CD4-positive, alpha-beta T cell treated with Interleukin-15 for 1 hour (primary cell): ENCODE measurements around the gene MROH2A.

Experiments used
- DNase-seq: peaks from one replicate; pipeline ENCODE4 v3.0.0-alpha.2; 2020

MROH2A gene

DNA sequence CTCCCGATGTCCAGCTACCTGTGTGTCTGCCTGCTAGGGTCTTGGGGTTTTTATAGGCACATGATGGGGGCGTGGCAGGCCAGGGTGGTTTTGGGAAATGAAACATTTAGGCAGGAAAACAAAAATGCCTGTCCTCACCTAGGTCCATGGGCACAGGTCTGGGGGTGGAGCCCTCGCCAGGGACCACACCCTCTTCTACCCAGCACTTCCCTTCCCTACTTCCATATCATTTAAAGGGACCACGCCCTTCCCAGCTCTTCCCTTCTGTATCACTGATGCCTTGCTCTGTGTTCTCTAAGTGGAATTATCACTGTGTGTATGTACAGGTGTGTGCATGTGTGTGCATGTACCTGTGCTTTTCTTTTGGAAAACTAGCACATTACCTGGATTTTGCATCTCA lies 11.7 kb upstream of the MROH2A start:
- DNase-seq, result no peak

- no peak for DNase-seq
These were observed 10.1 kb upstream of the MROH2A start for GRCh38 chr2:233768076-233768475.

DNA sequence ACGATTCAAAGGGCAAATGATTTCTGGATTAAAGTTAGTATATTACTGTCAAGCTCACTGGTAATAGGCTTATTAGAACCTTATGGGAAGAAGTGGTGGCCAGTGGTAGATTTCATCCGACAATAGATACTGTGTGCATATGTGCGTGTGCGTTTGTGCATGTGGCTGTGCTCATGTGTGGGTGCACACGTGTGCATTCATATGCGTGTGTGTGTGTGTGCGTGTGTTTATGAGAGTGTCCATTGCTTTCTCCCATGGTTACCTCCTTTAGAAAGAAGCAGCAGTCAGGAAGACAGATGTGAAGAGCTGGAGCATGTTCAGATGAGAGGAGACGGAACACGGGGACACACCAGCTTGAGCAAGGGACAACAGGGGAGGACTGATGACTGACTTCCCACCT lies 8.9 kb upstream of the MROH2A start:
- no peak for DNase-seq

DNA sequence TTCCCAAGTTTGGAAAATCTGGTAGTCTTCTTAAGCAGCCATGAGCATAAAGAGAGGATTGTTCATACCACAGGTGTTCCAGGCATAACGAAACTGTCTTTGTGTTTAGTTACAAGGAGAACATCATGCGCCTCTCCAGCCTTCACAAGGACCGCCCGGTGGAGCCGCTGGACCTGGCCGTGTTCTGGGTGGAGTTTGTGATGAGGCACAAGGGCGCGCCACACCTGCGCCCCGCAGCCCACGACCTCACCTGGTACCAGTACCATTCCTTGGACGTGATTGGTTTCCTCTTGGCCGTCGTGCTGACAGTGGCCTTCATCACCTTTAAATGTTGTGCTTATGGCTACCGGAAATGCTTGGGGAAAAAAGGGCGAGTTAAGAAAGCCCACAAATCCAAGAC lies 6.0 kb upstream of the MROH2A start:
- DNase-seq, result no peak

GRCh38 chr2:233772583-233772982 lies 5.5 kb upstream of the MROH2A start:
- no peak for DNase-seq

DNA sequence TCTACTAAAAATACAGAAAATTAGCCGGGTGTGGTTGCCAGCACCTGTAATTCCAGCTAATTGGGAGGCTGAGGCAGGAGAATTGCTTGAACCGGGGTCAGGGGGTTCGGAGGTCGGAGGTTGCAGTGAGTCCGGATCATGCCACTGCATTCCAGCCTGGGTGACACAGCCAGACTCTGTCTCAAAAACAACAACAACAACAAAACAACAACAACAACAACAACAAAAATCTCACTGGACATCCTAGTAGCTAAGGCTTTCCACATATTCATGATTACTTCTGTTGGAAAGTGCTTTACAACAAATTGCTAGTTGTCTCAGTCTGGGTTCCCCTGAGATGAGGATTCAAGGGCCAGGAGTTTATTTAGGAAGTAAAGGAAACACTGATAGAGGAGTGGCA lies 4.3 kb upstream of the MROH2A start:
- no peak for DNase-seq

DNA sequence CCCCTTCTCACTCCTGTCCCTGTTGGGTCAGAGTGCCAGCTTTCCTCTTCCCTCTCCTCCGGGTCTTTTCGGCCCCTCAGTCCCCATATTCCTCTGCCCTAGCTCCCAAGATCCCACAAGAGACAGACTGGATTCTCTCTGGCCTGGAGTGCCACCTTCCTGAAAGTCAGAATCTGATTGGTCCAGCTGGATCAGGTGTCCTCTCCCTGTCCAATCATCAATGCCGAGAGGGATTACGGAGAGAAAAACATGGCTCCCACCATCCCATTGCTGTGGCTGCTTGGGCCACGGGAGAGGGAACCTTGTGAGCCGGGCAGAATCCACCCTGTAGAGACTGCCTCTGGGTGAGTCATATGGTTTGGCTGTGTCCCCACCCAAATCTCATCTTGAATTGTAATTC lies 2.7 kb upstream of the MROH2A start:
- no peak for DNase-seq

GRCh38 chr2:233779722-233780121 lies 1.6 kb downstream of the MROH2A start:
- no peak for DNase-seq

GRCh38 chr2:233780771-233781170 lies 2.6 kb downstream of the MROH2A start:
- DNase-seq, result no peak

- DNase-seq, result no peak
These were observed 11.4 kb downstream of the MROH2A start for GRCh38 chr2:233789554-233789953.

DNA sequence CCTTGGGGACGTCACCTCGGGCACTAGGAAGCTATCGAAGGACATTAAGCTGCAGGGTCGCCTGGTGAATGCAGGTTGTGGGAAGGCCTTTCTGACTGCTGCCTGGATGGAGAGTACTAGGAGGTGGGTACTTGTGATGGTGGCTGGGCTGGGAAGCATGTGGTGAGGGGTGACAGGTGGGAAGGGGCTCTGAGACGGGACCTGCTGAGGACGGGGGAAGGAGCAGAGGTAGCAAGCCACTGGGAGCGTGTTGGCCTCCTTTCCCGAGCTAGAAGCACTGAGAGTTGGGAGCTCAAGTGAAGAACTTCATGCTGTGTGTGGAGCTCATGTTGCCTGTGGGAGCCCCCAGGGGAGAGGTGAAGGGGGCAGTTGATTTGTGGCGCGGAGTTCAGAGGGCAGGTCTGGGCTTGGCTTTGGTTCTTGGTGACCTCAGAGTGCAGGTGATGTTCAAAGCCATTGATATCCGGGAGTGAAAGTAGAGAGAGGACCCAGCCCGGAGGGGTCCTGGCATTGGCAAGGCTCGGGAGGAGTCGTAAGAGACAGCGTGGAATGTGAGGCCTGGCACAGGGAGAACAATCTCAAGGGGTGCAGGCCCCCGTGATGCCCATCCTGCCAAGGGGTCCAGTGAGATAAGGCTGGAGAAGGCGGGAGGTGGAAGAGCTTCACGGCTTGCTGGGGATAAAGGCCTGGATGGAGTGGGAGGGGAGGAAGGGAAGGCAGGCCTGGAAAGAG lies 13.2 kb downstream of the MROH2A start:
- DNase-seq, result no peak

DNA sequence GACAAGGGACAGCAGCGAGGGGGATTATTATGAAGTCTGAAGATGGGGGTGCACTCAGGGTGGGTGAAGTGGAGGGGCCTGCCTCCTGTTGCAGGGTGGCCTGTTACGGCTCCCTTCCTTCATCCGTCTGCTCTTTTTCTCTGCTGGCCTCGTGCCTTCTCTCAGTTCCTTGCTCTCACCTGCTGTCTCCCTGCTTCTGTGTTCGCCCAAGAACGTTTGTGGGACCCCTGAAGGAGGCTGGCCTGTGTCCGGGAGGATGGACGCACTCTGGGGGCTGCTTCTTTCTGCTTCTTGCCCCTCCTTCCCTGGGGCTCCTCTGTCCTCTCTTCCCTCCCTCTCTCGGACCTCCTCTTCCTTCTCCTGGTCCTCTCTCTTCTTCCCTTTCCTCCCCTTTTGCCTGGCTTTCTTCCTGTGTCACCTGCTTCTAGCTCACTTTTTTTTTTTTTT lies 13.8 kb downstream of the MROH2A start:
- DNase-seq, result no peak

DNA sequence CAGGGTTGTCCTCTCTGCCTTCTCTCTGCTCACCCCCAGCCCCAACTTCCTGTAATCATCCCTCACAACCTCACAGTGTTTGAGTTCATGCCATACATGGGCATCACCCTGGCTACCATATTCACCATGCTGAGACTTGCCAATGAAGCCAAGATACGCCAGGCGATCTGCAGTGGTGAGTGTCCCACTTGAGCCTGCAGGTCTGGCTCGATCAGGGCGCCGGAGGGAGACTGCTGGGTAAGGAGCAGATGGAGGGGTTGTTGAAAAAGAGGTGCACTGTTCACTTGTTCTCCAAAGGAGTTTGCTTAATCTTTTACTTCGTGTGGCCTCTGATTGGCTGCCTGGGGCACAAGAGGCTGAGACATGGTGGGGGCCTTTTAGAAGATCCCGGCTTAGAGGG lies 14.6 kb downstream of the MROH2A start:
- no peak for DNase-seq

- no peak for DNase-seq
These were observed 15.5 kb downstream of the MROH2A start for GRCh38 chr2:233793465-233794127.

GRCh38 chr2:233794128-233794658 lies 16.1 kb downstream of the MROH2A start:
- no peak for DNase-seq

- DNase-seq, result no peak
These were observed 17.6 kb downstream of the MROH2A start for GRCh38 chr2:233795735-233796171.

DNA sequence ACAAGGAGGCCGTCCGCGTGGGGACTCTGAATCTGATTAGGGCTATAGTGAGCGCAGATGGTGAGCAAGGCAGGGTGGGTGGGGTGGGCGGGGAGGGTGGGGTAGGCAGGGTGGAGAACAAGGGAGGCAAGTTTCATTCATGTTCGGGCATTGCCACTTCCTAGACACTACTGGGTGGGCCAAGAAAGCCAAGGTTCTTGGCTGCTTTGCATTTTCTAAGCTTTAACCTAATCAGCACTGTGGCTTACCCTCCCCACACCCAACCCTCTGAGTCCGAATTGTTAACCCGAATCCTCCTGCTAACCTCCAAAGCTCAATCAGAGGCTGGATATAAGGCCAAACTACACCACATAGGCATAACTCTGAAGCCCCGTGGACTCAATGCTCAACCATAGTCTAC lies 18.1 kb downstream of the MROH2A start:
- DNase-seq, result no peak

- DNase-seq, result no peak
These were observed 20.4 kb downstream of the MROH2A start for GRCh38 chr2:233798335-233799086.

GRCh38 chr2:233799087-233799665 lies 21.0 kb downstream of the MROH2A start:
- no peak for DNase-seq

GRCh38 chr2:233799716-233800115 lies 21.6 kb downstream of the MROH2A start:
- no peak for DNase-seq

DNA sequence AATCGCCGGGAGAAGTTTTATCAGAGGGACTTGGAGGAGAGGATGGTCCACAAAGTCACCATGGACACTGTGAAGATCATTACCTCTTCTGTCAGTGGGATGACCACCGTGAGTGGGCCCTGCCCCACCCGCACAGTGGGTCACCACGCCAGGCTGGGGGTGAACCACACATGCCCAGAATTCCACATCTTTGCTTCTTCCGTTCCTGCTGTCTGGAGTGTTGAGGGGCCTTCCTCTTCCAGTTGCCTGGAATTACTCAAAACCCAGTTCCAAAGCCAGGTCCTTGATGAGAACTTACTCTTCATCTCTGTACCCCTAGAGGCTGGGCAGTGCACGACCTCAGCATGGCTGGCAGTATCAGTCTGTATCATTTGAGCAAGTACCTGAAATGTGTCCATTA lies 22.1 kb downstream of the MROH2A start:
- DNase-seq, result no peak

GRCh38 chr2:233801357-233802131 lies 23.4 kb downstream of the MROH2A start:
- DNase-seq, result no peak
